ENCODE data around the gene TMEM231. TPM values are rescaled to one million over a fixed set of nuclear protein-coding genes. Genes with fewer than 3 reads are reported as not detected.
"Not testable (repeated sequence)": the region's sequence is repeated elsewhere in the genome, so short reads cannot be mapped to it uniquely, and the experiment has no call there.

TMEM231 gene
- total and polyA plus RNA-seq, 7 experiments from 2014 or later, result 1.3 to 3.9 (median 2.7) TPM

DNA sequence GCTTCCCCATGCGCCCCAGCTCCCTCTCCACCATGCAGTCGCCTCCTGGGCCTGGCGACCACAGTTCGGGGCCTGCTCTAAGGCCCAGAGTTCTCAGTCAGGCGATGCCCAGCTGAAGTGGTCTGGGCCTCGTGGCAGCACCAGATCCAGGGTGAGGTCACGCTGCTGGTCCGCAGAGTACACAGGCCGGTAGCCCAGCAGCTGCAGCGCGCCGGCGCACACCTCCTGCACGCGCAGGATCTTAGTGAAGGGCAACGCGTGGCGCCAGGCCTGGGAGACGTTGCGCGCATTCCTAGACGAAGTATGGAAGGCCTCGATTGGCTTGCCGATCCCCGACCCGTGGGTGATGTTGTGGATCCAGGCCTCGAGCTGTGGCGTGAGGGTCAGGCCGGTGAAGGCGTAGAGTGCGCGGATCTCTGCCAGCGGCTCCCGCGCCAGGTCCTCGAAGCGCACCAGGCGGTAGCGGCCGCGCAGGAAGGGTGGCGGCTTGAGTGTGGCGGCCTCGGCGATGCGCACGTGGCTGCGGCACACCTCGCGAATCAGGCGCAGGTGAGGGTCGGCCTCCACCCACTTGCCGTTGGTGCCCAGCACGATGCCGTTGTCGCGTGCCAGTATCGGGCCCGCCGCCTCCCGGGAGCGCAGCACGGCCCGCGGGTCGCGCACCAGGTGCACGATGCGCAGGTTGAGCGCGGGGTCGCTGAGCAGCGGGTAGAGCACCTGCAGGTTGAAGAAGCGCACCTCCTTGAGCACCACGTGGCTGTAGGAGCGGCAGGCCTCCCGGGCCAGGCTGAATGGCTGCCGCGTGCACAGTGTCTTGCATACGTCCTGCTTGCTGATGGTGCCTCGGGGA, 26.8 kb downstream of the TMEM231 start:
- Histone ChIP-seq H3K9me3 (ENCODE audit: control insufficient read depth in 2 of 3, low read length in 3 of 3) (no peaks in the 10 kb centered on the region), H3K4me1 (ENCODE audit: control insufficient read depth in 2 of 2, insufficient read depth in 2 of 2, low read length in 2 of 2) (no peaks in the 10 kb centered on the region), H3K27ac (ENCODE audit: low read depth, low read length) (no peak overlapping the region), H3K4me3 (ENCODE audit: low read length) (no peak overlapping the region), H3K27me3 (ENCODE audit: control insufficient read depth in 2 of 2, insufficient read depth in 2 of 2, low read length in 2 of 2) (no peaks in the 10 kb centered on the region), H3K36me3 (ENCODE audit: control insufficient read depth in 2 of 3, insufficient read depth in 3 of 3, low read length in 3 of 3) (no peaks in the 10 kb centered on the region)
- peaks cover 0 to 2% (median 0%) of the 10 kb centered on the region in 11 donors for H3K9me3 Mint-ChIP-seq
- H3K4me3 Mint-ChIP-seq, result no peak overlapping the region
- POLR2A ChIA-PET, result interaction anchor here (0.5 kb wide), 1 partner anchor 215 kb away, joined by 4 read pairs; no protein-coding TSS in a partner anchor
- H3K27me3 Mint-ChIP-seq, result peaks cover 0 to 4% (median 0%) of the 10 kb centered on the region in 5 donors
- H3K36me3 Mint-ChIP-seq, result no peaks in the 10 kb centered on the region
- CTCF ChIA-PET, result interaction anchor here (0.6 kb wide), 1 partner anchor 58 kb away, joined by 3 read pairs; no protein-coding TSS in a partner anchor
- DNase-seq, result no peak
- no peak overlapping the region for H3K27ac Mint-ChIP-seq
- intact Hi-C loops (cut with micrococcal nuclease), result no loop called here
- no peaks in the 10 kb centered on the region for H3K4me1 Mint-ChIP-seq
- no peak for ATAC-seq

DNA sequence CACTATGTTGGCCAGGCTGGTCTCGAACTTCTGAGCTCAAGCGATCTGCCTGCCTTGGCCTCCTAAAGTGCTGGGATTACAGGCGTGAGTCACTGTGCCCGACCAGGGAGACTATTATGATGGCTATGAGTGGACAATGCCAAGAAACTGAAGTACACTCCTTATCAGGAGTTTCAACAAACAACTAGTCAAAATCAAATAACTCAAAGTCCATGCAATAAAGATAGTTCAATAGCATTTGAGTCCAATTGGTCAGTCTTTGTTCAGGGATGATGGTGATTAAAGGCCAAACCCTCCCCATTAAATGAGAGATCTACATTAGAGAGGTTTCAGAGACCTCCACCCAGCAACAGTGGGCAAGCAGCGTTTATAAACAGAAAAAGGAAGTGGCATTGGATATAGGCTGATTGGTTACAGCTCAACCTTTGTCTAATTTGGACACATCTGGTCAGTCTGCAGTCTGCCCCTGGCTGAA, 28.2 kb downstream of the TMEM231 start:
- no peak overlapping the region for H3K4me3 ChIP-seq (ENCODE audit: low read length)
- H3K27me3 ChIP-seq (ENCODE audit: control insufficient read depth in 2 of 2, insufficient read depth in 2 of 2, low read length in 2 of 2), result no peaks in the 10 kb centered on the region
- H3K36me3 ChIP-seq (ENCODE audit: control insufficient read depth in 2 of 3, insufficient read depth in 3 of 3, low read length in 3 of 3), result no peaks in the 10 kb centered on the region
- no peak overlapping the region for H3K4me3 Mint-ChIP-seq
- H3K27ac Mint-ChIP-seq, result no peak overlapping the region
- H3K36me3 Mint-ChIP-seq, result no peaks in the 10 kb centered on the region
- CTCF ChIA-PET, result no interaction called here
- no peaks in the 10 kb centered on the region for H3K4me1 Mint-ChIP-seq
- intact Hi-C loops (cut with micrococcal nuclease), result no loop called here
- H3K4me1 ChIP-seq (ENCODE audit: control insufficient read depth in 2 of 2, insufficient read depth in 2 of 2, low read length in 2 of 2), result no peaks in the 10 kb centered on the region
- ATAC-seq (no peak), DNase-seq (no peak)
- H3K27me3 Mint-ChIP-seq, result peaks cover 0 to 4% (median 0%) of the 10 kb centered on the region in 5 donors
- H3K27ac ChIP-seq (ENCODE audit: low read depth, low read length), result no peak overlapping the region
- POLR2A ChIA-PET, result no interaction called here
- H3K9me3 ChIP-seq (ENCODE audit: control insufficient read depth in 2 of 3, low read length in 3 of 3), result no peaks in the 10 kb centered on the region
- peaks cover 0 to 2% (median 0%) of the 10 kb centered on the region in 11 donors for H3K9me3 Mint-ChIP-seq

DNA sequence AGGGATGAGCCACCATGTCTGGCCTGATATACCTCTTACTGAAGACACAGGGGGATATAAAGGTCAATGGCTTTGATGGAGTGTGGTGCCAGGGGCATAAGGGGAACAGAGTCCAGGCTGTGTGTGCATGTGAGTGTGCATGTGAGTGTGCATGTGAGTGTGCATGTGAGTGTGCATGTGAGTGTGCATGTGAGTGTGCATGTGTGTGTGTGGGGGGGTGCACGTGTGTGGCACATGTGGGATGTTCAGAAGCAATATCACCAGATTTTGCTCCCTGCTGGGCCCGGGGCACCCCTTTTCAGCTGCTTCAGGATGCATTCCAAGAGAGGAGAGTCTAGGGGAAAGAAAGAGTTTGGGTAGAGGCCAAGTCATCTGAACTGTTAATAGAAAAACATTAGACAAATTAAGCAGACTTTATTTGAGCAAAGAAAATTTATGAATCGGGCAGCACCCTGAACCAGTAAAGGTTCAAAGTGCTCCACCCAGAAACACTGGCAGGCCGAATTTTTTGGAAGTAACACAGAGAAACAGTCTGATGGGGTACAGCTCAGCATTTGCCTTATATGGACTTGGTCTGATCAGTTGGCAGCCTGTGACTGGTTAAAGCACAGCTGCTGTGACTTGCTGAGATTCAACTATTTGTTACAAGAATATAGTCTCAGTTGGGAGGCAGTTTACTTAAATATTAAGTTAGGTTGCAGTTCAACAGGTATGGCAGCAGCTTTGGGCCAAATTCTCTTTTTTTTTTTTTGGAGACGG, 29.8 kb downstream of the TMEM231 start:
- Histone ChIP-seq H3K4me1 (ENCODE audit: control insufficient read depth in 2 of 2, insufficient read depth in 2 of 2, low read length in 2 of 2) (no peaks in the 10 kb centered on the region), H3K27ac (ENCODE audit: low read depth, low read length) (no peak overlapping the region), H3K36me3 (ENCODE audit: control insufficient read depth in 2 of 3, insufficient read depth in 3 of 3, low read length in 3 of 3) (no peaks in the 10 kb centered on the region), H3K9me3 (ENCODE audit: control insufficient read depth in 2 of 3, low read length in 3 of 3) (no peaks in the 10 kb centered on the region), H3K4me3 (ENCODE audit: low read length) (no peak overlapping the region), H3K27me3 (ENCODE audit: control insufficient read depth in 2 of 2, insufficient read depth in 2 of 2, low read length in 2 of 2) (no peaks in the 10 kb centered on the region)
- Mint-ChIP-seq H3K4me1 (no peaks in the 10 kb centered on the region), H3K36me3 (no peaks in the 10 kb centered on the region), H3K27me3 (peaks cover 0 to 1% (median 0%) of the 10 kb centered on the region in 5 donors), H3K27ac (no peak overlapping the region), H3K4me3 (no peak overlapping the region), H3K9me3 (peaks cover 0 to 2% (median 0%) of the 10 kb centered on the region in 11 donors)
- intact Hi-C loops (cut with micrococcal nuclease), result no loop called here
- CTCF ChIA-PET, result no interaction called here
- DNase-seq, result no peak
- POLR2A ChIA-PET, result no interaction called here
- ATAC-seq, result no peak

DNA sequence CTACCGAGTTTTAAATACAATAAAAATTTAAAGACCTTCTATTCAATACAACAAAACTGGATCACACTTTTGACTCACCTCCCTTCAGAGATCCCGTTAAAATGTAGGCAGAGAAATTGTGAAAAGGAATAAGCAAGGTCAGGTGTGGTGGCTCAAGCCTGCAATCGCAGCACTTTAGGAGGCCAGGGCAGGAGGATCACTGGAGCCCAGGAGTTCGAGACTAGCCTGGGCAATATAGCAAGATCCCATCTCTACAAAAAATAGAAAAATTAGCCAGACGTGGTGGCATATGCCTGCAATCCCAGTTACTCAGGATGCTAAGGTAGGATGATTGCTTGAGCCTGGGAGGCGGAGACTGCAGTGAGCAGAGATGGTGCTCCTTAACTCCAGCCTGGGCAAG, 36.9 kb downstream of the TMEM231 start:
- H3K27ac ChIP-seq (ENCODE audit: low read depth, low read length), result no peak overlapping the region
- H3K27me3 ChIP-seq (ENCODE audit: control insufficient read depth in 2 of 2, insufficient read depth in 2 of 2, low read length in 2 of 2), result no peaks in the 10 kb centered on the region
- H3K4me1 ChIP-seq (ENCODE audit: control insufficient read depth in 2 of 2, insufficient read depth in 2 of 2, low read length in 2 of 2), result peaks cover 0 to 3% of the 10 kb centered on the region in 2 donors
- Mint-ChIP-seq H3K4me3 (no peak overlapping the region), H3K36me3 (no peaks in the 10 kb centered on the region), H3K27me3 (peaks cover 0 to 13% (median 0%) of the 10 kb centered on the region in 5 donors), H3K9me3 (peaks cover 0 to 2% (median 0%) of the 10 kb centered on the region in 11 donors), H3K27ac (peak overlapping the region in 1 of 9 donors; percentile 59), H3K4me1 (peaks cover 5 to 22% (median 15%) of the 10 kb centered on the region in 7 donors)
- H3K4me3 ChIP-seq (ENCODE audit: low read length), result no peak overlapping the region
- no peaks in the 10 kb centered on the region for H3K9me3 ChIP-seq (ENCODE audit: control insufficient read depth in 2 of 3, low read length in 3 of 3)
- ATAC-seq (no peak), DNase-seq (no peak)
- CTCF ChIA-PET, result no interaction called here
- peaks cover 0 to 3% (median 0%) of the 10 kb centered on the region in 3 experiments for H3K36me3 ChIP-seq (ENCODE audit: control insufficient read depth in 2 of 3, insufficient read depth in 3 of 3, low read length in 3 of 3)
- POLR2A ChIA-PET, result interaction anchor here (0.6 kb wide), 1 partner anchor 48 kb away, joined by 5 read pairs; no protein-coding TSS in a partner anchor
- intact Hi-C loops (cut with micrococcal nuclease), result no loop called here

DNA sequence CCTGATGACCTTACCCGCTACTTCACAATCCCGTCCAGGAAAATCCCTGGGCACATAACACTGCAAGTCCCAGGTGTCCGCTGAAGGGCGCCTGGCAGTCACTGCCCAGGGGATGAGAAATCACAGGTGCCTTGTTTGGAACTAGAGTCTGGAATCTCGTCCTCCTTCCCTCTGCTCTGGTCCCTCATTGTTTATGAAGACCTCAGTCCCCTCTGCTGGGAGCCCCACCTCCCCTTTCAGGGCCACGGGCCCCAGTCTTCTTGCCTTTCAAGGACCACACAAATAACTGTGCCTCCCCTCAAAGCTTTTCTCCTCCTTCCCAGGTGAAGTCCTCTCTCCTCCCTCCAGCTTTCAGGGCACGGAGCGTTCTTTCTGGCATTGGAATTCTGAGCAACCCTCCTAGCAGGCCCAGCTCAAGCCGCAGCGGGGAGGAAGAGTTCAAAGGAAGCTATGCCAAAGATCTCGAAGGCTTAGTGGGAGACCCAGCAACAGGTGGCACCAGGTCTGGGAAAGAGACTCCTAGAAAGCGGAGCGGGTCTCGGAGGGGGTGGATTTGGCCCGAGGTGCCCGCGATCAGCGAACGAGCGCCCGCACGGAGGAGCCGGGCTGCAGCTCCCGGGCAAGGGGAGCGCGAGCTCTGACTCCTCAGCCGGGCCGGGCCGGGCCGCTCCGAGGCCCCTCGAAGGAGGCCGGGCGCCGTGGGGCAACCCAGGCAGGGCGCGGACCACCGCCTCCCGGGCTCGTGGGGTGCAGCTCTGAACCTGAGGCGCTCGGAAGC, 39.7 kb downstream of the TMEM231 start:
- H3K4me1 Mint-ChIP-seq, result peaks cover 5 to 22% (median 15%) of the 10 kb centered on the region in 7 donors
- H3K27ac ChIP-seq (ENCODE audit: low read depth, low read length), result peak overlapping the region; percentile 77
- ATAC-seq, result peak; percentile 20
- not testable (repeated sequence) for H3K4me1 ChIP-seq (ENCODE audit: control insufficient read depth in 2 of 2, insufficient read depth in 2 of 2, low read length in 2 of 2); H3K36me3 Mint-ChIP-seq; H3K27me3 ChIP-seq (ENCODE audit: control insufficient read depth in 2 of 2, insufficient read depth in 2 of 2, low read length in 2 of 2); H3K9me3 ChIP-seq (ENCODE audit: control insufficient read depth in 2 of 3, low read length in 3 of 3); H3K36me3 ChIP-seq (ENCODE audit: control insufficient read depth in 2 of 3, insufficient read depth in 3 of 3, low read length in 3 of 3); H3K9me3 Mint-ChIP-seq
- POLR2A ChIA-PET, result interaction anchor here (1.0 to 2.4 kb wide), 7 partner anchors 12 to 531 kb away, joined by 3 to 15 read pairs (median 6); partner anchors contain the start of genes CFDP1, GABARAPL2, KARS1 and TERF2IP
- DNase-seq, result peak; percentile 21 to 54 (median 36)
- H3K4me3 Mint-ChIP-seq, result peak overlapping the region; percentile 72 to 98 (median 84)
- CTCF ChIA-PET, result interaction anchor here (0.6 to 1.5 kb wide), 7 partner anchors 38 to 105 kb away, joined by 3 to 4 read pairs (median 3); partner anchors contain the start of genes CFDP1 and TMEM231
- H3K4me3 ChIP-seq (ENCODE audit: low read length), result peak overlapping the region; percentile 78
- intact Hi-C loops (cut with micrococcal nuclease), result loop anchor here in 1 of 2 donors (2.0 kb wide), 2 partner anchors 248 to 1674 kb away; partner anchors contain the start of gene MON1B
- peak overlapping the region in 8 of 9 donors; percentile 25 to 91 (median 74) for H3K27ac Mint-ChIP-seq
- peaks cover 0 to 13% (median 0%) of the 10 kb centered on the region in 5 donors for H3K27me3 Mint-ChIP-seq

DNA sequence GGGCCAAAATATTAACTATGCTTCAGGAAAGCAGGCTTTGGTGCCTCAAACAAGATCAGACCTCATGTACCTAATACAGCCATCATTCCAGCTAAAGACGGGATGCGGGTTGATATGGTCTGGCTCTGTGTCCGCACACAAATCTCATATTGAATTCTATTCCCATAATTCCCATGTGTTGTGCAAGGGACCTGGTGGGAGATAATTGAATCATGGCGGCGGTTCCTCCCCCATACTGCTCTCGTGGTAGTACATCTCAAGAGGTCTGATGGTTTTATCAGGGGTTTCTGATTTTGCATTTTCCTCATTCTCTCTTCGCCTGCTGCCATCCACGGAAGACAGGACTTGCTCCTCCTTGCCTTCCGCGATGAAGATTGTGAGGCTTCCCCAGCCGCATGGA, 41.8 kb downstream of the TMEM231 start:
- no peaks in the 10 kb centered on the region for H3K27me3 ChIP-seq (ENCODE audit: control insufficient read depth in 2 of 2, insufficient read depth in 2 of 2, low read length in 2 of 2)
- H3K9me3 ChIP-seq (ENCODE audit: control insufficient read depth in 2 of 3, low read length in 3 of 3), result no peaks in the 10 kb centered on the region
- no peaks in the 10 kb centered on the region for H3K36me3 Mint-ChIP-seq
- peaks cover 0 to 2% (median 0%) of the 10 kb centered on the region in 11 donors for H3K9me3 Mint-ChIP-seq
- peaks cover 5 to 22% (median 15%) of the 10 kb centered on the region in 7 donors for H3K4me1 Mint-ChIP-seq
- ATAC-seq, result no peak
- no peak for DNase-seq
- H3K27ac ChIP-seq (ENCODE audit: low read depth, low read length), result no peak overlapping the region
- no peak overlapping the region for H3K4me3 Mint-ChIP-seq
- no peak overlapping the region for H3K4me3 ChIP-seq (ENCODE audit: low read length)
- H3K4me1 ChIP-seq (ENCODE audit: control insufficient read depth in 2 of 2, insufficient read depth in 2 of 2, low read length in 2 of 2), result peaks cover 0 to 3% of the 10 kb centered on the region in 2 donors
- no peak overlapping the region for H3K27ac Mint-ChIP-seq
- H3K27me3 Mint-ChIP-seq, result peaks cover 0 to 12% (median 0%) of the 10 kb centered on the region in 5 donors
- intact Hi-C loops (cut with micrococcal nuclease), result no loop called here
- H3K36me3 ChIP-seq (ENCODE audit: control insufficient read depth in 2 of 3, insufficient read depth in 3 of 3, low read length in 3 of 3), result peaks cover 0 to 3% (median 0%) of the 10 kb centered on the region in 3 experiments
- CTCF ChIA-PET, result interaction anchor here (1.1 kb wide), 1 partner anchor 51 kb away, joined by 3 read pairs; no protein-coding TSS in a partner anchor
- POLR2A ChIA-PET, result no interaction called here
